OCI-LY3 (cell line): ENCODE results near the gene RTL9.
"Not testable (repeated sequence)": the region's sequence is repeated elsewhere in the genome, so short reads cannot be mapped to it uniquely, and the experiment has no call there.

Experiments used
- H2AFZ ChIP-seq: fragments of 200-600, 300-600 bp; shearing (Covaris generic); 2 replicates; pipeline ENCODE4 v1.6.0; 2014; ENCODE audit warnings: antibody characterized with exemption, low read depth, low read length
- H3K27ac ChIP-seq: fragments of 200-600, 300-600 bp; sonication (generic); 2 replicates; pipeline ENCODE4 v1.5.1; 2014; ENCODE audit warnings: mild to moderate bottlenecking, low read length, moderate library complexity, mixed read lengths
- H3K27me3 ChIP-seq: fragments of 200-600, 300-600 bp; sonication (generic); 2 replicates; pipeline ENCODE4 v1.6.1; 2014; ENCODE audit warnings: low read depth, low read length, mixed read lengths
- H3K36me3 ChIP-seq: fragments of 200-600, 300-600 bp; sonication (generic); replicated peaks from 2 replicates; pipeline ENCODE3; 2014; ENCODE audit warnings: low read depth, low read length, mixed read lengths
- H3K4me1 ChIP-seq: fragments of 300-600, 200-600 bp; sonication (generic); 2 replicates; pipeline ENCODE4 v1.6.1; 2014; ENCODE audit warnings: low read length, mixed read lengths
- H3K4me2 ChIP-seq: fragments of 200-600, 300-600 bp; sonication (generic); 2 replicates; pipeline ENCODE4 v1.6.1; 2014; ENCODE audit warnings: low read length, mixed read lengths
- H3K4me3 ChIP-seq: fragments of 300-600, 200-600 bp; sonication (generic); 2 replicates; pipeline ENCODE4 v1.5.1; 2014; ENCODE audit warnings: antibody characterized with exemption, mild to moderate bottlenecking, low read length, moderate library complexity
- H3K79me2 ChIP-seq: fragments of 300-600, 200-600 bp; shearing (Covaris generic); 2 replicates; pipeline ENCODE4 v1.6.1; 2014; ENCODE audit warnings: mild to moderate bottlenecking, low read length, mixed read lengths
- H3K9ac ChIP-seq: fragments of 300-600, 200-600 bp; shearing (Covaris generic); 2 replicates; pipeline ENCODE4 v1.6.0; 2014; ENCODE audit warnings: mild to moderate bottlenecking, low read length, moderate library complexity
- H3K9me3 ChIP-seq: fragments of 200-600, 300-600 bp; shearing (Covaris generic); 2 replicates; pipeline ENCODE4 v1.6.1; 2014; ENCODE audit warnings: low read length, mixed read lengths; ENCODE audit not compliant: insufficient read depth
- H4K20me1 ChIP-seq: fragments of 200-600, 300-600 bp; sonication (generic); 2 replicates; pipeline ENCODE4 v1.6.1; 2016; ENCODE audit warnings: low read length, mixed read lengths; ENCODE audit not compliant: insufficient read depth
- CTCF ChIP-seq: fragments of 200-600, 300-600 bp; sonication (generic); IDR thresholded peaks from 2 replicates; pipeline ENCODE4 v1.5.1; 2014; ENCODE audit warnings: antibody characterized with exemption, low read length, low read depth
- EZH2phosphoT487 ChIP-seq: fragments of 200-600 bp; shearing (Covaris generic); IDR thresholded peaks from 2 replicates; pipeline ENCODE4 v1.6.1; 2018; ENCODE audit warnings: antibody characterized with exemption, mixed run types, low read depth

The RTL9 gene

DNA sequence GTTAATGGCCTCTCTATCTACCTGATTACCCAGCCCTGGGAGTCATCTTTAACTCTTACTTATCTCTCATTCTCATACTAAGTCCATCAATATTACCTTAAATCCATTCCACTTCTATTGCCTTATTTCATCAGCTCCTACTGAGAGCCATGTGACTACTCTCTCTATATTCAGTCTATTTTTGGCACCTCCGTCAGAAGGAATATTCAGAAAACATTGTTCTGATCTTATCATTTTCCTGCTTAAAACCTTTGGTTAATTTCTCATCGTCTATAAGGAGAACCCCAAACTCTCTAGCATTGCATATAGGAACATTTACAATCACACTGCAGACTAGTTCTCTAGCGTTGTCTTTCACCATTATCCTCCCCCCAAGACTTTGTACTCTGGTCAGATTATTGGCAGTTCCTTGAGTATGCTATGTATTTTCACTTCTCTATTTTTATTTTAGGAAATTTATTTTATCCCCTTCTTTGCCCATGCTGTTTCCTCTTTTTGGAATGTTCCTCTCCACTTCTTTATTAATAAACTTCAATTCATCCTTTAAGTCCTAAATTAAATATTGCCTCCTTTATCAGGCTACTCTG is 27.1 kb upstream of the RTL9 start:
- H3K4me2 ChIP-seq = peak overlapping the region; percentile 0; the same call in 1 of the 2 replicates

GRCh38 chrX:110333458-110333857 is 25.2 kb upstream of the RTL9 start:
- not testable (repeated sequence) for H3K36me3 ChIP-seq, H3K27ac ChIP-seq, H3K9me3 ChIP-seq, H4K20me1 ChIP-seq, H3K4me1 ChIP-seq, H3K4me3 ChIP-seq, H2AFZ ChIP-seq, H3K4me2 ChIP-seq, H3K79me2 ChIP-seq, H3K27me3 ChIP-seq, H3K9ac ChIP-seq

More for the DNA sequence above, 27.1 kb upstream of the RTL9 start:
- H3K9ac ChIP-seq = no peak overlapping the region
- no peak overlapping the region for H3K27ac ChIP-seq
- no peaks in the 10 kb centered on the region for H3K27me3 ChIP-seq
- no peak for TF ChIP-seq EZH2phosphoT487
- TF ChIP-seq CTCF = no peak
- H3K36me3 ChIP-seq = no peaks in the 10 kb centered on the region
- peaks cover 8% of the 10 kb centered on the region for H3K4me1 ChIP-seq
- no peak overlapping the region for H2AFZ ChIP-seq
- H3K9me3 ChIP-seq = no peaks in the 10 kb centered on the region
- no peaks in the 10 kb centered on the region for H3K79me2 ChIP-seq
- no peaks in the 10 kb centered on the region for H4K20me1 ChIP-seq
- H3K4me3 ChIP-seq = no peak overlapping the region

DNA sequence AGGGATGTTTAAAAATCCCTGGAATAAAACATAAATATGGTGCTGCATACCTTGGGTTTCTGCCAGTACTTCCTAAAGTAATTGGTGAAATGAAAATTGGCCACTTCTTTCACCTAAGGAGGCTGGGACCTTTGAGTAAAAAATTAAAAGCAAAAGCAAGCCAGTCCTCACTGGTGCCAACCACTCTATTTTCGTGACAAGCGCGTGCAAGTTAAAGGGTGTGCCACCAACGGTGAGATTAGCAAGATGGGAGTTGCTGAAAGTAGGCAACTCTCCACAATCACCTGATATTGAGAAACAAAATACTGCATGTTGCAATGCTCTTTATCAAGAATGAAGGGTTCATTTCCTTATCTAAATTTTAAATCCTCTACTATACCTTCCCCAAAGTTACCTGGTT is 19.7 kb upstream of the RTL9 start:
- TF ChIP-seq CTCF (no peak), EZH2phosphoT487 (no peak)
- Histone ChIP-seq H3K27ac (no peak overlapping the region), H3K27me3 (no peaks in the 10 kb centered on the region), H2AFZ (no peak overlapping the region), H3K9ac (no peak overlapping the region), H3K79me2 (no peaks in the 10 kb centered on the region), H3K4me1 (peaks cover 15% of the 10 kb centered on the region), H3K4me2 (no peak overlapping the region), H4K20me1 (no peaks in the 10 kb centered on the region), H3K4me3 (no peak overlapping the region), H3K9me3 (no peaks in the 10 kb centered on the region), H3K36me3 (no peaks in the 10 kb centered on the region)

DNA sequence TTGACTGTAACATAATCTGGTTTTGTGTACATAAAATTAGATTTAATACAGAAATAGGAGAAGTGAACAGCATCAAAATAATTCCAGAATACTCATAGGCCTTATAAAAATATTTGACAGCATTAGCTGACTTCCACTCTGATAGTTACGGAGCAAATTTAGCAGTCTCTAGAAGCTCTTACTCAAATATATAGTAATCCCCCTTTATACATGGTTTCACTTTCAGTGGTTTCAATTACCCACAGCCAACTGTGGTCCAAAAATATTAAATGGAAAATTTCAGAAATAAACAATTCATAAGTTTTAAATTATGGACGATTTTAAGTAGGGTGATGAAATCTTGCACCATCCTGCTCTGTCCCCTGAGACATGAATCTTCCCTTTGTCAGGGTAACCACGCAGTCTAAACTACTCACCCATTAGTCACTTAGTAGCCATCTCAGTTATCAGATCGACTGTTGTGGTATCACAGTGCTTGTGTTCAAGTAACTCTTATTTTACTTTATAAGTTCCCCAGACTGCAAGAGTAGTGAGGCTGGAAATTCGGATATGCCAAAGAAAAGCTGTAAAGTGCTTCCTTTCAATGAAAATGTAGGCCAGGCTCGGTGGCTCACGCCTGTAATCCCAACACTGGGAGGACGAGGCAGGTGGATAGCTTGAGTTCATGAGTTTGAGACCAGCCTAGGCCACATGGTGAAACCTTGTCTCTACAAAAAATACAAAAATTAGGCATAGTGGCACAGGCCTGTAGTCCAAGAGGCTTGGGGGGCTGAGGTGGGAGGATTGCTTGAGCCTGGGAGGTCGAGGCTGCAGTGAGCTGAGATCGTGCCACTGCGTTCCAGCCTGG is 17.2 kb upstream of the RTL9 start:
- TF ChIP-seq CTCF (no peak), EZH2phosphoT487 (no peak)
- Histone ChIP-seq H3K4me1 (peaks cover 15% of the 10 kb centered on the region), H3K27ac (peak overlapping the region; percentile 32), H3K4me3 (peak overlapping the region; percentile 45), H3K79me2 (no peaks in the 10 kb centered on the region), H3K4me2 (peak overlapping the region; percentile 73), H4K20me1 (no peaks in the 10 kb centered on the region), H2AFZ (peak overlapping the region; percentile 55), H3K9ac (peak overlapping the region; percentile 19; the same call in 1 of the 2 replicates), H3K9me3 (no peaks in the 10 kb centered on the region), H3K27me3 (no peaks in the 10 kb centered on the region), H3K36me3 (no peaks in the 10 kb centered on the region)
